ENCODE results near the gene RNPEP. TPM values are rescaled to one million over a fixed set of nuclear protein-coding genes. Genes with fewer than 3 reads are reported as not detected.

Gene RNPEP
- total and polyA plus RNA-seq, 2 experiments from 2014 or later = 32.1 to 80.3 TPM

DNA sequence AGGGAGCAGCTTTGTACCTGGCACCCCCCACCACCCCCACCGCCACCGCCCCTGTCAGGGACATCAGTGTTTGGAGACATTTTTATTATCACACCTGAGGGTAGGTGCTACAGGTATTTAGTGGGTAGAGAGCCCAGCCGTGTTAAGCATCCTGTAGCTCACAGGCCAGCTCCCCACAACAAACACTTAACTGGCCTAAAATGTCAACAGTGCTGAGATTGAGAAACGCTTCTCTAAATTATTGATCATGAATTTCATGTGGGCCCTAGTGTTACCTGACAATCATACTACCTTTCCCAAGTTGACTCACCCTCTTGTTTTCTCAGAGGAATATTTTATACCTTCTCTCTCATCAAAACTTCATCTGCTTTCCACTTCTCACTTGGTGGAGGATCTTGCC lies 49.3 kb downstream of the RNPEP start:
- DNase-seq (ENCODE audit: low spot score) (no peak), ATAC-seq (no peak)
- H3K79me2 ChIP-seq (replicated peaks; ENCODE audit: insufficient read depth) = no peaks in the 10 kb centered on the region
- Mint-ChIP-seq H3K4me1 (peaks cover 5% of the 10 kb centered on the region; the same call in 1 of the 3 replicates), H3K36me3 (ENCODE audit: low read depth) (no peaks in the 10 kb centered on the region), H3K9me3 (no peaks in the 10 kb centered on the region; the same call in 2 of the 3 replicates), H3K4me3 (no peak overlapping the region), H3K27me3 (ENCODE audit: insufficient read depth, low read depth, poor library complexity) (no peaks in the 10 kb centered on the region), H3K27ac (no peak overlapping the region)
- no peak overlapping the region for H3K4me2 ChIP-seq
- TF ChIP-seq NANOG (IDR thresholded peaks at IDR 0.05; ENCODE audit: borderline replicate concordance) (no peak), EZH2 (IDR thresholded peaks at IDR 0.05; ENCODE audit: low read depth, unreplicated experiment) (no peak), CREB1 (CRISPR knock-in tag; IDR thresholded peaks at IDR 0.05; ENCODE audit: low read depth) (no peak)
- TF ChIP-seq, protein P1, sequence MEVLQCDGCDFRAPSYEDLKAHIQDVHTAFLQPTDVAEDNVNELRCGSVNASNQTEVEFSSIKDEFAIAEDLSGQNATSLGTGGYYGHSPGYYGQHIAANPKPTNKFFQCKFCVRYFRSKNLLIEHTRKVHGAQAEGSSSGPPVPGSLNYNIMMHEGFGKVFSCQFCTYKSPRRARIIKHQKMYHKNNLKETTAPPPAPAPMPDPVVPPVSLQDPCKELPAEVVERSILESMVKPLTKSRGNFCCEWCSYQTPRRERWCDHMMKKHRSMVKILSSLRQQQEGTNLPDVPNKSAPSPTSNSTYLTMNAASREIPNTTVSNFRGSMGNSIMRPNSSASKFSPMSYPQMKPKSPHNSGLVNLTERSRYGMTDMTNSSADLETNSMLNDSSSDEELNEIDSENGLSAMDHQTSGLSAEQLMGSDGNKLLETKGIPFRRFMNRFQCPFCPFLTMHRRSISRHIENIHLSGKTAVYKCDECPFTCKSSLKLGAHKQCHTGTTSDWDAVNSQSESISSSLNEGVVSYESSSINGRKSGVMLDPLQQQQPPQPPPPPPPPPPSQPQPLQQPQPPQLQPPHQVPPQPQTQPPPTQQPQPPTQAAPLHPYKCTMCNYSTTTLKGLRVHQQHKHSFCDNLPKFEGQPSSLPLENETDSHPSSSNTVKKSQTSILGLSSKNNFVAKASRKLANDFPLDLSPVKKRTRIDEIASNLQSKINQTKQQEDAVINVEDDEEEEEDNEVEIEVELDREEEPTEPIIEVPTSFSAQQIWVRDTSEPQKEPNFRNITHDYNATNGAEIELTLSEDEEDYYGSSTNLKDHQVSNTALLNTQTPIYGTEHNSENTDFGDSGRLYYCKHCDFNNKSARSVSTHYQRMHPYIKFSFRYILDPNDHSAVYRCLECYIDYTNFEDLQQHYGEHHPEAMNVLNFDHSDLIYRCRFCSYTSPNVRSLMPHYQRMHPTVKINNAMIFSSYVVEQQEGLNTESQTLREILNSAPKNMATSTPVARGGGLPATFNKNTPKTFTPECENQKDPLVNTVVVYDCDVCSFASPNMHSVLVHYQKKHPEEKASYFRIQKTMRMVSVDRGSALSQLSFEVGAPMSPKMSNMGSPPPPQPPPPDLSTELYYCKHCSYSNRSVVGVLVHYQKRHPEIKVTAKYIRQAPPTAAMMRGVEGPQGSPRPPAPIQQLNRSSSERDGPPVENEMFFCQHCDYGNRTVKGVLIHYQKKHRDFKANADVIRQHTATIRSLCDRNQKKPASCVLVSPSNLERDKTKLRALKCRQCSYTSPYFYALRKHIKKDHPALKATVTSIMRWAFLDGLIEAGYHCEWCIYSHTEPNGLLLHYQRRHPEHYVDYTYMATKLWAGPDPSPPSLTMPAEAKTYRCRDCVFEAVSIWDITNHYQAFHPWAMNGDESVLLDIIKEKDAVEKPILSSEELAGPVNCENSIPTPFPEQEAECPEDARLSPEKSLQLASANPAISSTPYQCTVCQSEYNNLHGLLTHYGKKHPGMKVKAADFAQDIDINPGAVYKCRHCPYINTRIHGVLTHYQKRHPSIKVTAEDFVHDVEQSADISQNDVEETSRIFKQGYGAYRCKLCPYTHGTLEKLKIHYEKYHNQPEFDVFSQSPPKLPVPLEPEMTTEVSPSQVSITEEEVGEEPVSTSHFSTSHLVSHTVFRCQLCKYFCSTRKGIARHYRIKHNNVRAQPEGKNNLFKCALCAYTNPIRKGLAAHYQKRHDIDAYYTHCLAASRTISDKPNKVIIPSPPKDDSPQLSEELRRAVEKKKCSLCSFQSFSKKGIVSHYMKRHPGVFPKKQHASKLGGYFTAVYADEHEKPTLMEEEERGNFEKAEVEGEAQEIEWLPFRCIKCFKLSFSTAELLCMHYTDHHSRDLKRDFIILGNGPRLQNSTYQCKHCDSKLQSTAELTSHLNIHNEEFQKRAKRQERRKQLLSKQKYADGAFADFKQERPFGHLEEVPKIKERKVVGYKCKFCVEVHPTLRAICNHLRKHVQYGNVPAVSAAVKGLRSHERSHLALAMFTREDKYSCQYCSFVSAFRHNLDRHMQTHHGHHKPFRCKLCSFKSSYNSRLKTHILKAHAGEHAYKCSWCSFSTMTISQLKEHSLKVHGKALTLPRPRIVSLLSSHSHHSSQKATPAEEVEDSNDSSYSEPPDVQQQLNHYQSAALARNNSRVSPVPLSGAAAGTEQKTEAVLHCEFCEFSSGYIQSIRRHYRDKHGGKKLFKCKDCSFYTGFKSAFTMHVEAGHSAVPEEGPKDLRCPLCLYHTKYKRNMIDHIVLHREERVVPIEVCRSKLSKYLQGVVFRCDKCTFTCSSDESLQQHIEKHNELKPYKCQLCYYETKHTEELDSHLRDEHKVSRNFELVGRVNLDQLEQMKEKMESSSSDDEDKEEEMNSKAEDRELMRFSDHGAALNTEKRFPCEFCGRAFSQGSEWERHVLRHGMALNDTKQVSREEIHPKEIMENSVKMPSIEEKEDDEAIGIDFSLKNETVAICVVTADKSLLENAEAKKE (CRISPR knock-in tag; IDR thresholded peaks at IDR 0.05) = no peak
- TF ChIP-seq, protein P2, sequence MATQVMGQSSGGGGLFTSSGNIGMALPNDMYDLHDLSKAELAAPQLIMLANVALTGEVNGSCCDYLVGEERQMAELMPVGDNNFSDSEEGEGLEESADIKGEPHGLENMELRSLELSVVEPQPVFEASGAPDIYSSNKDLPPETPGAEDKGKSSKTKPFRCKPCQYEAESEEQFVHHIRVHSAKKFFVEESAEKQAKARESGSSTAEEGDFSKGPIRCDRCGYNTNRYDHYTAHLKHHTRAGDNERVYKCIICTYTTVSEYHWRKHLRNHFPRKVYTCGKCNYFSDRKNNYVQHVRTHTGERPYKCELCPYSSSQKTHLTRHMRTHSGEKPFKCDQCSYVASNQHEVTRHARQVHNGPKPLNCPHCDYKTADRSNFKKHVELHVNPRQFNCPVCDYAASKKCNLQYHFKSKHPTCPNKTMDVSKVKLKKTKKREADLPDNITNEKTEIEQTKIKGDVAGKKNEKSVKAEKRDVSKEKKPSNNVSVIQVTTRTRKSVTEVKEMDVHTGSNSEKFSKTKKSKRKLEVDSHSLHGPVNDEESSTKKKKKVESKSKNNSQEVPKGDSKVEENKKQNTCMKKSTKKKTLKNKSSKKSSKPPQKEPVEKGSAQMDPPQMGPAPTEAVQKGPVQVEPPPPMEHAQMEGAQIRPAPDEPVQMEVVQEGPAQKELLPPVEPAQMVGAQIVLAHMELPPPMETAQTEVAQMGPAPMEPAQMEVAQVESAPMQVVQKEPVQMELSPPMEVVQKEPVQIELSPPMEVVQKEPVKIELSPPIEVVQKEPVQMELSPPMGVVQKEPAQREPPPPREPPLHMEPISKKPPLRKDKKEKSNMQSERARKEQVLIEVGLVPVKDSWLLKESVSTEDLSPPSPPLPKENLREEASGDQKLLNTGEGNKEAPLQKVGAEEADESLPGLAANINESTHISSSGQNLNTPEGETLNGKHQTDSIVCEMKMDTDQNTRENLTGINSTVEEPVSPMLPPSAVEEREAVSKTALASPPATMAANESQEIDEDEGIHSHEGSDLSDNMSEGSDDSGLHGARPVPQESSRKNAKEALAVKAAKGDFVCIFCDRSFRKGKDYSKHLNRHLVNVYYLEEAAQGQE (IDR thresholded peaks at IDR 0.05; ENCODE audit: unreplicated experiment) = no peak
- TF ChIP-seq, protein P3, sequence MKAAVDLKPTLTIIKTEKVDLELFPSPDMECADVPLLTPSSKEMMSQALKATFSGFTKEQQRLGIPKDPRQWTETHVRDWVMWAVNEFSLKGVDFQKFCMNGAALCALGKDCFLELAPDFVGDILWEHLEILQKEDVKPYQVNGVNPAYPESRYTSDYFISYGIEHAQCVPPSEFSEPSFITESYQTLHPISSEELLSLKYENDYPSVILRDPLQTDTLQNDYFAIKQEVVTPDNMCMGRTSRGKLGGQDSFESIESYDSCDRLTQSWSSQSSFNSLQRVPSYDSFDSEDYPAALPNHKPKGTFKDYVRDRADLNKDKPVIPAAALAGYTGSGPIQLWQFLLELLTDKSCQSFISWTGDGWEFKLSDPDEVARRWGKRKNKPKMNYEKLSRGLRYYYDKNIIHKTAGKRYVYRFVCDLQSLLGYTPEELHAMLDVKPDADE (IDR thresholded peaks at IDR 0.05) = no peak
- H4K20me1 ChIP-seq (replicated peaks; ENCODE audit: insufficient read depth) = no peaks in the 10 kb centered on the region
- H3K4me1 ChIP-seq (ENCODE audit: insufficient read depth) = no peaks in the 10 kb centered on the region
- no peaks in the 10 kb centered on the region for H3F3A ChIP-seq (replicated peaks; ENCODE audit: low read depth)
- no peak overlapping the region for H3K27ac ChIP-seq (ENCODE audit: low read depth)
- no peaks in the 10 kb centered on the region for H3K36me3 ChIP-seq (ENCODE audit: insufficient read depth)
- no peak overlapping the region for H3K4me3 ChIP-seq
- no peak overlapping the region; the same call in 1 of the 2 replicates for H2AFZ ChIP-seq
- no peaks in the 10 kb centered on the region for H3K27me3 ChIP-seq (ENCODE audit: insufficient read depth)
- no peaks in the 10 kb centered on the region for H3K9me2 ChIP-seq (ENCODE audit: insufficient read depth)

Data from GM23338 (cell line).